Activated T-cell treated with anti-CD3 and anti-CD28 coated beads for 48 hours (primary cell): ENCODE data around the gene IFRD1.

Experiments
- DNase-seq: peaks from one replicate; pipeline ENCODE4 v3.0.0-alpha.2; 2020; ENCODE audit warnings: low read depth

The IFRD1 gene

GRCh38 chr7:112449902-112450806 lies at the start of gene IFRD1:
TSS of gene IFRD1 (plus strand) at chr7:112450460. CDS start at chr7:112450689, 229 bp downstream.
- DNase-seq, result peak; percentile 97

- no peak for DNase-seq
Observed at GRCh38 chr7:112404321-112404720, 45.9 kb upstream of the IFRD1 start.

- no peak for DNase-seq
Observed at GRCh38 chr7:112405286-112405685, 45.0 kb upstream of the IFRD1 start.

GRCh38 chr7:112407261-112407660 lies 43.0 kb upstream of the IFRD1 start:
- no peak for DNase-seq

- no peak for DNase-seq
Observed at GRCh38 chr7:112410092-112410491, 40.2 kb upstream of the IFRD1 start.

GRCh38 chr7:112411186-112411795 lies 39.0 kb upstream of the IFRD1 start:
- no peak for DNase-seq

GRCh38 chr7:112414855-112415490 lies 35.3 kb upstream of the IFRD1 start:
- DNase-seq, result no peak

GRCh38 chr7:112416127-112416526 lies 34.1 kb upstream of the IFRD1 start:
- DNase-seq, result no peak

- DNase-seq, result no peak
Observed at GRCh38 chr7:112419543-112420130, 30.6 kb upstream of the IFRD1 start.

GRCh38 chr7:112420236-112420861 lies 29.9 kb upstream of the IFRD1 start:
- DNase-seq, result no peak

GRCh38 chr7:112421666-112422486 lies 28.4 kb upstream of the IFRD1 start:
- DNase-seq, result no peak

GRCh38 chr7:112422842-112423496 lies 27.3 kb upstream of the IFRD1 start:
- DNase-seq, result no peak

GRCh38 chr7:112423987-112424386 lies 26.3 kb upstream of the IFRD1 start:
- no peak for DNase-seq

- DNase-seq, result no peak
Observed at GRCh38 chr7:112427984-112428383, 22.3 kb upstream of the IFRD1 start.

- no peak for DNase-seq
Observed at GRCh38 chr7:112428715-112429114, 21.5 kb upstream of the IFRD1 start.

GRCh38 chr7:112430649-112431048 lies 19.6 kb upstream of the IFRD1 start:
- DNase-seq, result no peak

GRCh38 chr7:112431803-112432202 lies 18.5 kb upstream of the IFRD1 start:
- no peak for DNase-seq

- DNase-seq, result no peak
Observed at GRCh38 chr7:112433289-112433688, 17.0 kb upstream of the IFRD1 start.

GRCh38 chr7:112437072-112437471 lies 13.2 kb upstream of the IFRD1 start:
- DNase-seq, result no peak

GRCh38 chr7:112439476-112439875 lies 10.8 kb upstream of the IFRD1 start:
- DNase-seq, result no peak

GRCh38 chr7:112442210-112442609 lies 8.1 kb upstream of the IFRD1 start:
- no peak for DNase-seq
